K562 treated with DMSO at 1 percent for 24 hours (cell line): ENCODE measurements around the gene IL13RA1. TPM values are rescaled to one million over a fixed set of nuclear protein-coding genes. Genes with fewer than 3 reads are reported as not detected.

ENCODE experiments used
- total RNA-seq: library from RNA; unstranded; fragments of 300-600 nt; gene quantifications from 2 replicates; pipeline ENCODE4 v1.2.3, GENCODE V29; 2022; ENCODE audit warnings: low read depth; ENCODE audit not compliant: insufficient read depth

The IL13RA1 gene
- total RNA-seq = 20.6 and 24.0 TPM in 2 replicates

DNA sequence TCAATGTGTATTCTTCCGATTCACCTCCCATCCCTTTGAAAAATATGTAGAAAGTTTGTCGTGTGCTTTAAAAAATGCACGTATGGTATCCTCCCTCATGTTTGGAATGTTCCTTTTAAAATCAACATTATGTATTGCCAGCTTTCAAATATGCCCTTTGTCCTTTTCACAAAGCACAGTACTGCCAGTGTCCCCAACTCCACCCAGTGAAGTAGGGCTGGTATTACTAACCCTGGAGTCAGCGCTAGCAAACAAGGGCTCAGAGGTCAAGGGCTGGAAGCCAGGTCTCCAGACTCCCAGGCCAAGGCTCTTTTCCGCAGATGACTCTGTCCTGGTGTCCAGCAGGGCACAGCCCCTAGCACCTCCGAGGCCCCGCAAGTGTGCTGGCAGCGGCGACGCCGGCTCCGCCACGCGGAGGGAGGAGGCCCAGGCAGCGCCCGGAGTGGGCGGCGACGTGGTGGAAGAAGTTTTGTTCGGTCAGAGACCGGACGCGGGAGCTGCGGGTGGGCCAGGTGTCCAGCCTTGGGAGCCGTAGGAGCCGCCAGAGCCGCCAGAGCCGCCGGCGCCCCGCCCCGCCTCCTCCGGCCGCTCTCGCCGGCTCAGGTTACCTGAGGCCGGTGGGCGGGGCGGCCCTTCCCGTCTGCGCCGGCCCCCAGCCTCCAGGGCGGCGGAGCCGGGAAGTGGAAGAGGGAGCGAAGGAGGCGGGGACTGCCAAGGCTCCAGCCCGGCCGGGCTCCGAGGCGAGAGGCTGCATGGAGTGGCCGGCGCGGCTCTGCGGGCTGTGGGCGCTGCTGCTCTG is at the start of gene IL13RA1:
IL13RA1 (plus strand) TSS at position 720 of the 799 bp plus-strand sequence; CDS start at position 753, 33 bp downstream.

DNA sequence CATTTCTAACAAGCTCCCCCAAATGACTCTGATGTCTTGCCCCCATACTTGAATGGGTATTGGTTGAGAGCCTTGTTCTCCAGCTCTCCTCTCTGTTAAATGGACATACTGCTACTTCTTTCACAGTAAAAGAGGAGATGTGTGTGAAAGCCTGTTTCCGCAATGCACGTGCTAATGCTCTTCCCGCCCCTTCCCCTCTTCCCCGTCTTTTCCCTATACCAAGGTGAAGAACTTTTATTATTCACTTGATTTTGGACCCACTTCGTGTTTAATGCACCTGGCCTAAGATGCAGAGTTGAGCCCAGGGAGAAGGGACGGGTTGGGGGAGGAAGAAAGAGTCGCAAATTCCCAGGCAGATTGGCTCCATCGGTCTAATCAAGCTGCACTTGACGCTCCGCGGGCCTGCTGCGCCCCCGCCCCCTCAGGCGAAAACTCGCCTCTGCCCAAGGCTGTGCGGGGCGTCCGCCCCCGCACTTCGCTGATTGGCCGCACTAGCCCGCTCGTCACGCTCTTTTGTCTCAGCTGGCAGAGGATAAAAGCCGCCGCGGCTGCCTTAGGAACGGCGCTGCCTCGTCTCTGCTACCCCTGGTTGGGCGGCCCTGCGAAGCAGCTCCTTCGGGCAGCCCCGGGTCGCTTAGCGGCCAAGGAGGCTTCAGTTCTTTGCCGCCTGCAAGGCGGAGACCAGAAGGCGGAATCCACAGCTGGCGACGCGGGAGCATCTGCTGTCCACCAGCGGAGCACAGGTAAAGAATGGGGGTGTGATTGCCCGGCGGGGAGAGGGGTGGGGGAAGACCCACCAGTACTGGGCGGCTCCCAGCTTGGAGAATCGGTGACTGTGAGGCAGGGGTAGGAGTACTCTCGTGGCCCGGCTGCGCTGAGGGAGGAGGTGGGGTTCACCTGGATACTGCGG is 96.1 kb downstream of the IL13RA1 start, which contains the start of gene ZCCHC12:
ZCCHC12 (plus strand) TSS at position 562 of the 910 bp plus-strand sequence. CDS start 1,421 bp downstream, outside the sequence.

Other genes with a start within 250 kb of the IL13RA1 start
- 19.6 and 25.0 TPM in 2 replicates for gene DOCK11, start 231.8 kb upstream of the IL13RA1 start, total RNA-seq
- 0.12 TPM in 1 of 2 replicates, not detected in the other for gene ZCCHC12, start 96.2 kb downstream of the IL13RA1 start, total RNA-seq
- gene LONRF3, start 247.0 kb downstream of the IL13RA1 start, total RNA-seq = 4.0 and 4.8 TPM in 2 replicates